ENCODE data around the gene SERGEF.
"Not testable (repeated sequence)": the region's sequence is repeated elsewhere in the genome, so short reads cannot be mapped to it uniquely, and the experiment has no call there.

GRCh38 chr11:18000128-18000527, 12.7 kb downstream of the SERGEF start:
- TF ChIP-seq CTCF (conservative IDR thresholded peaks at IDR 0.05); EZH2 (IDR thresholded peaks at IDR 0.05; ENCODE audit: low read depth): not testable (repeated sequence)

Data from PC-9 (cell line).